HuH-7.5 (cell line): ENCODE data around the gene MEF2D.
A peak's percentile ranks its signal among the peaks of the same experiment; 100 is the strongest.

Experiments
- DNase-seq: peaks from one replicate; pipeline ENCODE4 v3.0.0; 2011; ENCODE audit warnings: low spot score

Gene MEF2D

DNA sequence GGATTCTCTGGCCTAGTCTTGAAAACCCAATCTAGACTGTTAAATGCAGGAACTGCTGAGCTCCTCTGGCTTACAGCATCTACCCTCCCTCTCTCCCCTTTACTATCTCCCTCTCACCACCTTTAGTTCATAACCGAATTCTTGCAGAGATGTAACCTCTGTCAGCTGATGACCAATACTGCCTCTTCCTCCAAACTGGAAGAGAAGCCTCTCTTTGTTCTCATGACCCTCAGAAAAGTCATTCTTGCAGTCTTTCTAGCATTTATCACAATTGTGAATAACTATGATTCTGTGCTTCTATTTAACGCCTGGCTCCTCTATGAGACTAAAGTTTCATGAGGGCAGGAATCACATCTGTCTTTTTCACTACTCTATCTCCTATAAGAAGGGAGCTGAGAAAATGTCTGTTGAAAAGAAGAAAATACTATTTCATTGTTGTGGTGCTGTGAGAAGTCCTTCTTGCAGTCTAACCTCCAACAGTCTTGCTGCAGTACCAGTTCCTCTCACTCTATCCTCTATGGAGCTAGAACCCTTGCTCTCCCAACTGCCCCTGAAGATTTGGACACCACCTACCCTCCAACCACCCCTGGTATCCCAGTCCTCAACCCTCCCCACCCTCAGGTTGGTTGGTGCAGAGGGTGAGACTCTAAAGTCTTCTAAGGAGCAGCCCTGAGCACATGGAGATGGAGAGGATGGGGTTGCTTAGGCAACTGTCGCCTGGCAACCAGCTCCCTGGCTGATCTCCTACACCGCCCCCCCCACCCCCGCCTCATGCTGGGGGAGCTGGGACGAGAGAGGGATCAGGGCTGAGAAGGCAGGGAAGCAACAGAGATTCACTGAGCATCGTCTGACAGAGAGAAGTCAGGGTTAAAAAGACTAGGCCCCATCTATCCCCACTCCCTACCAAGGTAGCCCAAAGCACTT lies 13.9 kb downstream of the MEF2D start:
- DNase-seq = no peak

DNA sequence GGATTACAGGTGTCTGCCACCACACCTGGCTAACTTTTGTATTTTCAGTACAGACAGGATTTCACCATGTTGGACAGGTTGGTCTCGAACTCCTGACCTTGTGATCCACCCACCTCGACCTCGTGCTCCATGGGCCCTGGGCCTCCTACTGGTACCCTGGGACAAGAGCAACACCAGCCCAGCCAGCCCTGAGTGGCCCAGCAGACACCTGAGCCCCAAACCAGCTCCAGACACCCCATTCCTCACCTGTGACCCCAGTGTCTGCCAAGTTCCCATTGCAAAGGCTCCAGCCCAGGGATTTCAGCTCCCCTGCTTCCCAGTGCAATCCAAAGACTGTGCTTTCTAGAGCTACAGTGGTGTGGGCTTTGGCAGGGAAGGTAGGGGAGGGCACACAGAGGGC lies 14.6 kb downstream of the MEF2D start:
- no peak for DNase-seq

DNA sequence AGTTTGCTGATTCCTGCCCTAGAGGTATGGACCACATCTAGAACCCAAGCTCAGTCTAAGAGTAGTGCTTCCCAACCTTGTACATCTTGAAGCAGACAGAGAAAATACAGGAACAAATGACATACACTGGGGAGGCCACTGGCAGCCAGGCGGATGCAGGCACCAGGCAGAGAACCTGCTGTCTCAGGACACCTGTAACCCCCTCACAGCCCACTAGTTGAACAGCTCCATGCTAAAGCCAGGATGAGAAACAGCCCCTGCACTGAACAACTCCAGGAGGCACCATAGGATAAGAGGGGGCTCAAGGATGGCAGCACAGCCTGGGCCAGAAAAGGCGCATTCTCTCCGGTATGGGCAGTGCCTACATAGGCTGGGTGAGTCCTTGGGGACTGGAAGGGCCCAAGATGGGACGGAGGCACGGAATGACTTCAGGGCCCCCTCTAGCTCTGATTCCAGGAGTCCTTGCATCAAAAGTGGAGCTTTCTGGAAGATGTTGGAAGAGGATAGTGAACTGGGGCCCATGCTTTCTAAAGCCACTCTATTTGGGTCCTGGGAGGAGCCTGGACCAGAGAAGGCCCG lies 16.0 kb downstream of the MEF2D start:
- no peak for DNase-seq

DNA sequence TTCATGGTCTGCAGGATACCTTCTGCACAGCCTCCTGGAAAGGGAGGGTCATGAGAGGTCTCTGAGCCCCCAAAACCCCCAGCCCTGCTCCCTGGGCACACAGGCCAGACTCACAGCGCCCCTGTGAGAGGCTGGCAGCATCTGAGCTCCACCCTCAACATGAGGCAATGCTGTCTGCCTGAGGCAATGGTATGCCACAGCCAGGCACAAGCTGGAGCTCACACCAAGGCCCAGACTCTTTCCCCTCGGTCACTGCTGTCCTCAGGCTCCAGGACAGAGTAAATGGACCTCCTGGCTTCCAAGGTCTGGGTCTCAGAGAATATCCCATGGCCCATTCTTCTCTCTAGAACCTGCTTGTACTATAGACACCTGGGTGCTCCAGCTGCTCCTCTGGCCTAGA lies 17.2 kb downstream of the MEF2D start:
- DNase-seq = no peak

DNA sequence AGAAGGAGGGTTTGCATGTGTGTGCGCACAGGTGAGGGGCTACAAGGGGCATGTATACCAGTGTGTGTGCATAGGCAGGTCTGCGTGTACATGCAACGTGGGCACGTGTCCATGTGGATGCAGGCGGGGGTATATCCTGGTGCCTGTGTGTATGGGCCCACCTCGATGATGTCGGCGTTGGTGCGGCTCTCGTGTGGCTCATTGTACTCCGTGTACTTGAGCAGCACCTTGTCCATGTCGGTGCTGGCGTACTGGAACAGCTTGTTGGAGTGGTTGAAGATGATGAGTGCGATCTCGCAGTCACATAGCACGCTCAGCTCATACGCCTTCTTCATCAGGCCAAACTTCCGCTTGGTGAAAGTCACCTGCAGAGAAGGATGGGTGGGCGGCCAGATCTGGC lies 18.3 kb downstream of the MEF2D start:
- no peak for DNase-seq

DNA sequence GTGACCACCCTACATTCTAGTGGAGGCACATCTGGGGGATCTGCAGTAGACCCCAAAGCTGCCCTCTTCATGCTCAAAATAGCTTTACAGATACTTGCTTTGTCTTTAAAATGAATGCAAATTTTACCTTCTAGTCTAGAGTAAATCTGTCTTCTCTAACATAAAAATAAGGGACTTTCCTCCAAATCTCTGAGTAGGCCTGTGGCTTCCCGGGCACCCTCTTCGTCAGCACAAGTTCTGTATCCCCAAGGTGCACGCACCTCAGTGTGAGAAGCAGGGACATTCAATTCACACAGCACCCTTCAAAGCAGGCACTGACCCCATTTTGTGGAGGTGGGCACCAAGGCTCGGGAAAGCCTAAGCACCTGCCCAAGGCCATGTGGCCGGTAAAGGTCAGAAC lies 19.0 kb downstream of the MEF2D start:
- DNase-seq = no peak

DNA sequence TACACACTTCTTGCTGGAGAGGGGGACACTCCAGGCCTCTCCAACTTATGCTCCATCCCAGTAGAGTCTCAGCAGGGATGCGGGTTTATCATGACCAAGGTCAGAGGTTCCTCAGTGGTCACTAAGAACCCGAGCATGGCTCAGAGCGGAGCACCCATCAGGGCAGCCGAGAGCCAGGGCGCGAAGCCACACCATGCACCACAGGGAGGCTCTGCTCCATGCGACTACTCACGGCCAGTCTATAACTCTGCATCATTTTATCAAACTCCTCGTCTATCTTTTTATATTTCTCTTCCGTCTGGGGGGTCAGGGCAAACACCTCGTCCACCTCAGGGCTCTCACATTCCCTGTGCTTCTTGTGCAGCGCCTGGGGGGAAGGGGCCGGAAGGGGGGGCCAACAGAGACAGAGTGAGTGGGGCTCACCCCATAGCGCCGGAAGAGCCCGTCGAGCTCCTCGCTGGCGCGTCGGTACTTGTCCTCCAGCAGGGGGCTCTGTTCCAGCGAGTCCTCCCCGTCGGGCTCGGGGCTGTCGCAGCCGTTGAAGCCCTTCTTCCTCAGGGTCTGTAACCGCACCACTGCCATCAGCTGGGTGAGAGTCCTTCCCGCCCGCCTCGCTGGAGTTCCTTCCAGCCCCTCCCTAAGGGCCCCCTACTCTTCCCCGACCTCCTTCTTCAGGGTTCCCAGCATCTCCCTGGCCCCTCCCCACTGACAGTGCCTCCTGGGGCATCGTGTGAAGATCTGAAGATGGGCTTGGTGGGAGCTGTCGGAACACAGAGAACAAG lies 20.0 kb downstream of the MEF2D start:
- DNase-seq = peak; percentile 66

DNA sequence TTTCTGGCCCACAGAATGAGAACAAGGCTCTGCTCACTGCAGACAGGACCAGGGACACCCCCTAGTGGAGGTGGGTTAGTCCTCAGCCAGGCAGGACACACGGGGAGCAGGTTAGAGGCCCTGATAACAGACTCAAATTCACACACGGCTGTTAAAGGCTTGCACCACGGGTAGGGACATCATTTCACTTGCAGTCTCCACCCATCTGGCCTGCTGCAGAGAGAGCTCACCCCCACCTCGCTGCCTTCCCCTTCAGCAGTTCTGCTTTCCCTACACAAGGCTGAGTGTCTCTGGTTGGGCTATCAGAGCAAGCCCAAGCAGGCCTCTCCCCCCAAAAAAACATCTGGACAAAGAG lies 20.6 kb downstream of the MEF2D start:
- DNase-seq = no peak

DNA sequence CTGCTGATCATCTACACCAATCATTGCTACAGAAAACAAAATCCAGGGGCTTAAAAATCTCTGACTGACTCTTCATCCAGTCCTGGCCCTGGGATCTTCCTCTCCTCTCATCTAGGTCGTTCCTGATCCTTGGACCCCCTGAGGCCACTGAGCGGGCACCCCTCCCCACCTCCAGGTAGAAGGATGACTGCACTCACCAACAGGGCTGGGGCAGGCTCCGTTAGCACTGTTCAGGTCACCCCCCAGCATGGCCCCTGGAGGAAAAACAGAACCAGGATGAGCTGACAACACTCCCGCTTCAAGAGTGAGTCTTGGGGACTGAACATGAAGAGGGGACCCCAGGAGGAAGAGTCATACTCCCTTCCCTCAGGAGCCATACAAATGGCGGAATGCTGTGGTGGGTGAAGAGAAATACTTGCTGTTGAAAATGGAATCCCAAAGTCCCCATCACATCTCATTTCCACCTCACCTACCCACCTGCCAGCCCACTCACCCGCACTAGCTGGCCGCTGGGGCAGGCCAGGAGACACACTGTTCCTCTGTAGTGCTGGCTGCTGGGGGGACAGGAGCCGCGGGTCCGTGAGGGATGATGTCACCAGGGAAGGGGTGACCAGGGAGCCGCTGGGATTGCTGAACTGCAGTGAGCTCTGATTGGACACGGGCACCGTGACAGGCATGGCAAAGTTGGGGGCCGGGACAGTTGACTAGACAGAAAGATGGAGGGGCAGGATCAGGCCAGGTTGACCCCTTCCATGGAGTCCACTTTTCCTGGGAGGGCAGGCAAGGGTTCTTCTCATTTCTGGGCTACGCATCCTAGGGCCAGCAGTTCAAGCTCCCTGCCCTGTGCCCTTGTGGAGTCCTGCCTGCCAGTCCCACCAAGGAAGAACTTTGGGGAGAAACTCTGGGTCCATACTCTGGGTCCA lies 21.2 kb downstream of the MEF2D start:
- DNase-seq = no peak

DNA sequence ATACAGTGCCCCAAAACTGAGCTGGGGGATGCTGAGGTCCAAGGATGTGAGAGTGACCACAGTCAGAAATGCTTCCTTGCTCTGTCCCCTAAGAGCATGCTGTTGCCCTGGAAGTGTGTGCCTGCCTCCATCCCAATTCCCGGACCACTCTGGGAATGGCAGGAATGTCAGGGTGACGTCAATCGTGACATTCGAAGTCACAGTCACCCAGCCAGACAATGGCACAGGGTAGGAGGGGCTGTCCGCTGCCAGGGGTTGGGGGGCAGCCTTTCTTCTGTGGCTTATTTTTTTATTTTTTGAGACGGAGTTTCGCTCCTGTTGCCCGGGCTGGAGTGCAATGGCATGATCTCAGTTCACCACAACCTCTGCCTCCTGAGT lies 22.3 kb downstream of the MEF2D start:
- no peak for DNase-seq

DNA sequence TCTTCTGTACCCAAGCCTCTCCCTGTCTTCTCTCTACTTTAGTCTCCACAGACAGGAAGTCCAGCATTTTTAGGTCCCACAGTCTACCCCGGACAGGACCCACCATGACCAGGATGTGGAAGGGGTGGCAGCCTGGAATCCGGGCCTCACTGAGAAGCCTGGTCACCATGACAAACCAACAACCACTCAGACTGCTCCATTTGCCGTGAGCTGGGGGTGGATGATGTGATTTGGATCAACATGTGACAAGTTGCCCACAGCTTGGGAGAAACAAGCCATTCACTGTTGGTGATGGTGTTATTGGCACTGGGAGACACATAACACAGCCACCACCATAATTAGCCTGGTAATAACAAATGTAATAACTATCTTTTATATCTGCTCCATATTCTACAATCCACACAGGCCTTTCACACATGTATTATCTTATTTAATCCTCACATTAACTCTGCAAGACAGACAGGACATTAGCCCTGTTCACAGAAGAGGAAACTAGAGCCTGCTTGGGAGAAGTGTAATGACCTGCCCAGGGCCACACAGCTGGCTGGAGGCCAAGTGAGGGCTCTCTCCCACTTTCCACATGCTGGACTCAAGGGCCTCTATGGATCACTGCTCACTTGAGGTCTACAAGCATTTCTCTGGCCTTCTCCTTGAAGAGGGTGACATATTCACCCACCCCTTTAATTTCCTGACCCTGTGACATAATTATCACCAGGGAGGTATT lies 22.9 kb downstream of the MEF2D start:
- no peak for DNase-seq

DNA sequence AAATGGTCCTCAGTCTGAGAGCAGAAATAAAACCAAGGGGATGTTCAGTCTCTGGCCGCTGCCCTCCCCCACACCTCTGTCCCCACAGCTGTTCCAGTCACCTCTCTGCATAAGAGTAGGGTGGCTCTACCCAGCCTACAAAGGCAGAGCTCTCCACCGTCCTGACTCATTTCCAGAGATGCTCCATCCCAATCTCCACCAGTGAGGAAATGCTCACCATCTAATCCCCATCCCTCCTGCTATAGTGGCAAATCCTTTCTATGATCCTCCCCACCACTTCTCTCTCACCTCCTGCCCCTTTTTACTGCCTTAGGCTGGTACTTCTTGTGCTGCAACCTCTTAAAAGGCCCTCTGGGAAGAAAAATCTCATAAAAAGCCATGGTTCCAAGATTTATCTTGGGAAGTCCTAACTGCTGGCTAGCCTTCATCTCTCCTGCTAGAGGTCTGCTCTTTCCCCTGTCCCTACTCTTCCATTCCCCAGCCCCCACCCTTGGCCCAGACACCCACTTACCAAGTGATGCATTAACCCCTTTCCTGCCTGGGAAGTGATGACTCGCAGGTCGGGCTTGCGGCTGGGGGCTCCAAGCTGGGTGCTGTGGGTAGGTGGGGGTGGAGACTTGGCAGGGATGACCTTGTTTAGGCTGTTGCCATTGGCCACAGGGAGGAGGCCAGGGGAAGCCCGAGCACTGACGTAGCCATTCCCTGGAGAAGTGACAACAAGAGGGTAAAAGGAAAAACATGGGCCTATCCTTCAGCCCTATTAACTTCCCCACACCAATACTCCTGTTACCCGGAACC lies 23.9 kb downstream of the MEF2D start:
- no peak for DNase-seq

DNA sequence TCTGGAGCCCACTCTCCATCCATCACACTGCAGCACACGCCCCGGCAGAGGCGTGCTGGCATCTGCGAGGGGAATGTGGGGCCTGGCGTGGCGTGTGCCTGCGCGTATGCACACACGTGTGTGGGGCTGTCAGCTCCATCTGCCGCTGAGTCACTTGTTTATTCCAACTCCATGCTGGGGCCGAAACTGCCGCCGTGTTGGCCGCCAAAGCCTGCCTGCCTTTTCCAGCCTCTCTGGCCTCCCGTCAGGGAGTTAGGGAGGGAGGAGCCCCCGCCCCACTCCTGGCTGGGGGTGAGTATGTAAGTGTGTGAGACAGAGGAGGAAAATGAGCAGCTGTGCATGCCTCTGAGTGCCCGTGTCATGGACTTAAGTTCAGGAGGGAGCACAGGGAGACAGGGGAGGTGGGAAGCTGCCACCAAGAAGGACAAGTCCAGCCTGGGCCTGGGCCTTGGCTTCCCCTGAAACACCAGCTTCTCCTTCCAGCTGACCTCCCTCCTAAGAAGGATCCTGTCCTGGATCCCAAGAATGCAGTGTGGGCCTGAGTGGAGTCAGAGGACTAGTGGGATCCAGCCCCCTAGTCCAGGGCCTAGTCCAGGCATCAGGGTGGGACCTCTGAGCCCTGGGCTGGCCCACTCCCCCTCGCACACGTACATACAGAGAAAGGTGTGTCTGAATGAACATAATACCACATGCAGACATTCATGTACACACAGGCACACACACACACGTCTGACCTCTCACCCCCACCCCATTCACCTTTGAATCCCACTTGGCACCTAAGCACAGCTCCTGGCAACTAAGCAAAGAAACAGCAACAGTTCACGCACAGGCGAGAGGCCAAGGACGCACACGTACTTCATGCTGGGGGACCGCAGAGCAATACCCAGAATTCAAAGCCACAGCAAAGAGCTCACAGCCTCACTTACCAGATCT lies 24.7 kb downstream of the MEF2D start:
- DNase-seq = no peak

DNA sequence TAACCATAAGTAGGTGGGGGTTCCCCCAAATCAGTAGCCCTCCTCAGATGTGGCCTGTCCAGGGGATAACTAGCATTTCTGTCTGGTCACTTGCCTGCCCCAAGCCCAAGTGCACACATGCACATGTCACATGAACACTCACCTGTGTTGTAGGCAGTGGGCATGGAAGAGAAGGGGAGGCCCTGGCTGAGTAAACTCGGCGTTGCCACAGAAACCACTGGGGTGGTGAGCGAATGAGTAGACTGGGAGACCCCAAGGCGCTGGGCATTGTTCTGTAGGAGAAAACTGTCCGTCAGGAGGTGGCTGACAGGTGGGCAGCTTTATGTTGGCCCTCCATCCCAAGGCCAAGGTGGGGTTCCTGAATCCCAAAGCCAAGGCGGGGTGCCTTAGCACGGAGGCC lies 25.6 kb downstream of the MEF2D start:
- DNase-seq = no peak

DNA sequence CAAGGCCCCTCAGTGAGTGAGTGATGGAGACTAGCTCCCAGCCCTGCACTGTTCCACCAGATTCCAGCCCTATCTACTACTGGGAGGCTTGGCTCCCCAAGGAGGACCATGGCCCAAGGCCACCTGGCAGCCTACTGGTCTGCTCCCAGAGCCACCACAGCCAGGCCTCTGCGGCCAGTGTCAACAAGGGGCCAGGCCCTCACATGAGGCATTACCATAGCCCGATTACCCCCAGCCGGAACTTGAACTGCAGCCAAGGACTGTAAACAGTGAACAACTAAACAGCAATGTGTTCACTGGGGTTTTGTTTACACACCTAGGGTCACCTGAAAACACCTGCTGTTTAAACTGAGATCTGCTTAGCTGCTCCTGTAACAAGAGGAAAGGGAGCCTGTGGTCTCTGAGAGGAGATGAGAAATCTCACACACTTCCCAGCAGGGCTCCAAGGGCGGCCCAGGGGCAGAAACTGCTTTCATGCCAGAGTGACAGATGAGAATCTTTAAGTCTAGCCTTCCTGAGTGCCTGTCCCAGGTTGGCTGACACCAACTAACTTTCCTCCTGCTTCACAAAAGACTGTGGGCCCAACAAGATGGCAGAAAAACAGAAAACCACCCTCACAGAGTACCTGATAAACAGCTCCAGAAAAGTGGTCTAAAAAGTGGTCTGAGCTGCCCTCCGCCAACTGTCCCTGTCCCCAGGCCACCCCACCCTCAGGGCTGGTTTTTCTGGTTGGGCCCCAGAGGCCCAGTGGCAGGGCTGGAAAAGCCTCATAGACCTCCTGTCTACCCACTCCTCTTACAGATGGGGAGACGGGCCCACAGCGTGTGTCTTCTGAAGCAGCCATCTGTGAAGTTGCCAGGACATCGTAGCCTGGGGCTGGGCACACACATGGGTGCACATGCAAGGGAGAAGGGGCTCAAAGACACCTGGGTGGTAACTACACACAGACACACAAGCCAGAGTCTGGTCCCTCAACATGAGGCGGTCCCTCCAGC lies 28.8 kb downstream of the MEF2D start:
- DNase-seq = peak; percentile 92

DNA sequence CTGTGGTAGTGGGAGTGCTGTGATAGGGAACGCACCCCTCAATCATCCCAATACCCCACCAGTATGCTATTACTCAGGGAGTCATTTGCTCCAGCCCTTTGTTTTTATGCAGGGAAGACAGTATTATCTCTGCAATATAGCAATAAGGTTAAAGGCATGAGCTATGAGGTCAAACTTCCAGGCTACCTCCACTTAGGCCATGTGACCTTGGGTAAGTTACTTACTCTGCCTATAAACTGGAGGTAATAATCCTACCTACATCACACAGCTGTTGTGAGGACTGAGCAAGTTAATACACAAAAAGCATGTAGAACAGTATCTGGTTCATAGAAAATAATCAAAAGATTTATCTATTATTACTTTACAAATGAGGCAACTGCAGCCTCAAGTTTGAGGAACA lies 30.1 kb downstream of the MEF2D start:
- DNase-seq = no peak

DNA sequence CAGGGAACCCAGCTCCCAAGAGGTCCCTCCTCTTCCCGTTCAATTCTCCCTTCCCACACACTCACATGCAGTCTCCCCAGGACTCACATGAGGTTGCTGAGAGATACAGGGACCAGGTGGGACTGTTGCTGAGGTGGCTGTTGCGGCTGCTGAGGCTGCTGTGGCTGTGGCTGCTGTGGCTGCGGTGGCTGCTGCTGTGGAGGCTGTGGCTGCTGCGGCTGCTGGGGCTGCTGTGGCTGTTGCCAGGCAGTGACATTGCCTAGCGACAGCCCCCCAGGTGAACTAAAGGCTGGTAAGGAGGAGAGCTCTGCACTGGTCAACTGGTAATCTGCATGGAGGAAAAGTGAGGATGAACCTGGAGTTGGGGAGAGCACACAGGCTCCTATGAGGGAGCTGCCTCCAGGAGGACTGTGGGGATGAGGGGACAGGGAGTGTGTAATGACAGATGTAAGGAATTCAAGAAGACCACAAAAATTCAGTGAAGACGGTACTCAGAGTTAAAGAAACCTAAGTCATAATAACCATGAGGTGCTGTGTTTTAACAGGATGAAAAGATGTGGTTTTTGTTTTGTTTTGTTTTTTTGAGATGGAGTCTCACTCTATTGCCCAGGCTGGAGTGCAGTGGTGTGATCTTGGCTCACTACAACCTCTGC lies 31.8 kb downstream of the MEF2D start:
- DNase-seq = no peak

DNA sequence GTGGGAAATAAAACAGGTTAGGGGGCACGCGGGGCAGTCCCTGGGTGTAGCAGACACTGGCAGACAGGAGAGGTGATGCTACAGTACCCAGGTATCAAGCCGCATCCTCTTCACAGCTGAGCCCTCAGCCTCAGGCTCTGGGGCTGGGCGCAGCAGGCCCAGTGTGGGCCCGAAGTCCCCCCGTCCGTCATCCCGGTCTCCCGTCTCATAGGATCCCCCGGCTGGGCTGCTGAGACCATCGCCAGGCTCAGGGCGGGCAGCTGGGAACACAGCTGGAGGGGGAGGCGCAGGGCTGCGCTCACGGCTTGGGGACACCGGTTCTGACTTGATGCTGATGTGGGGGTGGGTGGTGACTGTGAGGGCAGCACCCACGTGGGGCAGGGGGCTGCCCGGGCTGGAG lies 32.7 kb downstream of the MEF2D start:
- DNase-seq = no peak
